BLaER1 (cell line): ENCODE data around the gene KCNIP3.

Experiments used
- H3K27ac ChIP-seq: shearing (Covaris generic); formaldehyde crosslinking; 2 replicates; pipeline ENCODE4 v1.8.1; 2022
- H3K27me3 ChIP-seq: shearing (Covaris generic); formaldehyde crosslinking; 2 replicates; pipeline ENCODE4 v1.8.1; 2022
- H3K36me3 ChIP-seq: shearing (Covaris generic); formaldehyde crosslinking; 2 replicates; pipeline ENCODE4 v1.8.1; 2022
- H3K4me1 ChIP-seq: shearing (Covaris generic); formaldehyde crosslinking; 2 replicates; pipeline ENCODE4 v1.8.1; 2022
- H3K4me2 ChIP-seq: shearing (Covaris generic); formaldehyde crosslinking; 2 replicates; pipeline ENCODE4 v1.8.1; 2022
- H3K4me3 ChIP-seq: shearing (Covaris generic); formaldehyde crosslinking; 2 replicates; pipeline ENCODE4 v1.8.1; 2022
- H3K9ac ChIP-seq: shearing (Covaris generic); formaldehyde crosslinking; 2 replicates; pipeline ENCODE4 v1.8.1; 2022
- H3K9me3 ChIP-seq: shearing (Covaris generic); formaldehyde crosslinking; 2 replicates; pipeline ENCODE4 v1.8.1; 2022
- H4K20me1 ChIP-seq: shearing (Covaris generic); formaldehyde crosslinking; 2 replicates; pipeline ENCODE4 v1.8.1; 2022
- Cebpa-rat ChIP-seq: shearing (Covaris generic); IDR thresholded peaks from 2 replicates; pipeline ENCODE4 v1.8.1; 2022

The KCNIP3 gene

GRCh38 chr2:95275151-95275515, 22.0 kb upstream of the KCNIP3 start:
- no peak for TF ChIP-seq Cebpa-rat
- Histone ChIP-seq H3K4me2 (no peak overlapping the region), H3K27me3 (no peaks in the 10 kb centered on the region), H3K36me3 (no peaks in the 10 kb centered on the region), H4K20me1 (no peaks in the 10 kb centered on the region), H3K9me3 (no peaks in the 10 kb centered on the region), H3K27ac (no peak overlapping the region), H3K4me1 (no peaks in the 10 kb centered on the region), H3K9ac (no peak overlapping the region), H3K4me3 (no peak overlapping the region)

GRCh38 chr2:95275601-95276243, 21.4 kb upstream of the KCNIP3 start:
- no peaks in the 10 kb centered on the region for H3K27me3 ChIP-seq
- H3K4me2 ChIP-seq: no peak overlapping the region
- H4K20me1 ChIP-seq: no peaks in the 10 kb centered on the region
- no peak overlapping the region for H3K4me3 ChIP-seq
- H3K9me3 ChIP-seq: no peaks in the 10 kb centered on the region
- TF ChIP-seq Cebpa-rat: no peak
- no peaks in the 10 kb centered on the region for H3K36me3 ChIP-seq
- H3K4me1 ChIP-seq: no peaks in the 10 kb centered on the region
- no peak overlapping the region for H3K27ac ChIP-seq
- no peak overlapping the region for H3K9ac ChIP-seq

- Histone ChIP-seq H3K4me1 (no peaks in the 10 kb centered on the region), H3K27ac (no peak overlapping the region), H3K9me3 (no peaks in the 10 kb centered on the region), H3K27me3 (no peaks in the 10 kb centered on the region), H3K4me2 (no peak overlapping the region), H4K20me1 (no peaks in the 10 kb centered on the region), H3K4me3 (no peak overlapping the region), H3K9ac (no peak overlapping the region), H3K36me3 (no peaks in the 10 kb centered on the region)
- TF ChIP-seq Cebpa-rat: no peak
These were observed 20.8 kb upstream of the KCNIP3 start for GRCh38 chr2:95276244-95276887.

- H3K4me1 ChIP-seq: no peaks in the 10 kb centered on the region
- no peaks in the 10 kb centered on the region for H3K9me3 ChIP-seq
These were observed 20.3 kb upstream of the KCNIP3 start for GRCh38 chr2:95276888-95277245.

GRCh38 chr2:95277246-95277906, 19.8 kb upstream of the KCNIP3 start:
- no peaks in the 10 kb centered on the region for H3K27me3 ChIP-seq
- H3K9ac ChIP-seq: no peak overlapping the region
- no peaks in the 10 kb centered on the region for H3K4me1 ChIP-seq
- H3K9me3 ChIP-seq: no peaks in the 10 kb centered on the region
- H3K4me3 ChIP-seq: no peak overlapping the region
- H3K36me3 ChIP-seq: no peaks in the 10 kb centered on the region
- TF ChIP-seq Cebpa-rat: no peak
- no peaks in the 10 kb centered on the region for H4K20me1 ChIP-seq
- H3K4me2 ChIP-seq: no peak overlapping the region
- no peak overlapping the region for H3K27ac ChIP-seq

More at GRCh38 chr2:95276888-95277245, 20.3 kb upstream of the KCNIP3 start:
- no peaks in the 10 kb centered on the region for H3K36me3 ChIP-seq
- H3K9ac ChIP-seq: no peak overlapping the region
- no peak overlapping the region for H3K4me2 ChIP-seq
- no peak overlapping the region for H3K27ac ChIP-seq
- H4K20me1 ChIP-seq: no peaks in the 10 kb centered on the region
- H3K27me3 ChIP-seq: no peaks in the 10 kb centered on the region
- TF ChIP-seq Cebpa-rat: no peak
- H3K4me3 ChIP-seq: no peak overlapping the region

- no peak for TF ChIP-seq Cebpa-rat
- Histone ChIP-seq H3K27ac (no peak overlapping the region), H4K20me1 (no peaks in the 10 kb centered on the region), H3K9me3 (no peaks in the 10 kb centered on the region), H3K36me3 (no peaks in the 10 kb centered on the region), H3K27me3 (no peaks in the 10 kb centered on the region), H3K4me1 (no peaks in the 10 kb centered on the region), H3K4me2 (no peak overlapping the region), H3K4me3 (no peak overlapping the region), H3K9ac (no peak overlapping the region)
These were observed 19.1 kb upstream of the KCNIP3 start for GRCh38 chr2:95278051-95278471.

- Histone ChIP-seq H3K27ac (no peak overlapping the region), H4K20me1 (no peaks in the 10 kb centered on the region), H3K27me3 (no peaks in the 10 kb centered on the region), H3K4me2 (no peak overlapping the region), H3K36me3 (no peaks in the 10 kb centered on the region), H3K4me3 (no peak overlapping the region), H3K9ac (no peak overlapping the region), H3K4me1 (no peaks in the 10 kb centered on the region), H3K9me3 (no peaks in the 10 kb centered on the region)
- no peak for TF ChIP-seq Cebpa-rat
These were observed 18.4 kb upstream of the KCNIP3 start for GRCh38 chr2:95278637-95279225.

- TF ChIP-seq Cebpa-rat: no peak
- Histone ChIP-seq H3K4me2 (no peak overlapping the region), H3K9me3 (no peaks in the 10 kb centered on the region), H3K27ac (no peak overlapping the region), H3K4me1 (no peaks in the 10 kb centered on the region), H3K27me3 (no peaks in the 10 kb centered on the region), H3K36me3 (no peaks in the 10 kb centered on the region), H4K20me1 (no peaks in the 10 kb centered on the region), H3K4me3 (no peak overlapping the region), H3K9ac (no peak overlapping the region)
These were observed 17.6 kb upstream of the KCNIP3 start for GRCh38 chr2:95279435-95280035.

- no peak for TF ChIP-seq Cebpa-rat
- Histone ChIP-seq H3K9ac (no peak overlapping the region), H4K20me1 (no peaks in the 10 kb centered on the region), H3K4me3 (no peak overlapping the region), H3K4me2 (no peak overlapping the region), H3K9me3 (no peaks in the 10 kb centered on the region), H3K4me1 (no peaks in the 10 kb centered on the region), H3K27me3 (no peaks in the 10 kb centered on the region), H3K27ac (no peak overlapping the region), H3K36me3 (no peaks in the 10 kb centered on the region)
These were observed 16.1 kb upstream of the KCNIP3 start for GRCh38 chr2:95281071-95281470.

GRCh38 chr2:95281786-95282185, 15.4 kb upstream of the KCNIP3 start:
- H3K4me2 ChIP-seq: no peak overlapping the region
- no peak overlapping the region for H3K9ac ChIP-seq
- H3K27me3 ChIP-seq: no peaks in the 10 kb centered on the region
- H3K9me3 ChIP-seq: no peaks in the 10 kb centered on the region
- no peak overlapping the region for H3K4me3 ChIP-seq
- no peak overlapping the region for H3K27ac ChIP-seq
- no peak for TF ChIP-seq Cebpa-rat
- no peaks in the 10 kb centered on the region for H4K20me1 ChIP-seq
- no peaks in the 10 kb centered on the region for H3K36me3 ChIP-seq
- no peaks in the 10 kb centered on the region for H3K4me1 ChIP-seq
